ENCODE results near the gene IGHMBP2.

Gene IGHMBP2

GRCh38 chr11:68914761-68915160 is 11.1 kb downstream of the IGHMBP2 start:
- H3K27ac ChIP-seq (ENCODE audit: extremely low read depth, low read depth, low read length) = no peak overlapping the region
- no peak for TF ChIP-seq ZNF549 (tag by site-specific recombination; IDR thresholded peaks at IDR 0.05)
- H3K36me3 ChIP-seq (ENCODE audit: control insufficient read depth in 2 of 2, insufficient read depth in 1 of 2, low read length in 2 of 2) = peaks cover 25 to 90% of the 10 kb centered on the region in 2 experiments
- ChIA-PET CTCF (interaction anchor here (0.8 kb wide), 1 partner anchor 200 kb away, joined by 3 read pairs; no protein-coding TSS in a partner anchor), POLR2A (no interaction called here)
- no peaks in the 10 kb centered on the region for H3K9me3 ChIP-seq (ENCODE audit: control insufficient read depth, insufficient read depth, low read depth, low read length)
- no peaks in the 10 kb centered on the region for H3K4me1 ChIP-seq (ENCODE audit: control insufficient read depth, insufficient read depth, low read length)
- H3K4me3 ChIP-seq (ENCODE audit: low read depth, low read length) = no peak overlapping the region

- no peak for TF ChIP-seq ZNF423 (tag by site-specific recombination; IDR thresholded peaks at IDR 0.05)
- TF ChIP-seq ZNF514 (tag by site-specific recombination; IDR thresholded peaks at IDR 0.05) = no peak
- TF ChIP-seq ZNF10 (tag by site-specific recombination; IDR thresholded peaks at IDR 0.05) = no peak
- no peak for TF ChIP-seq ZNF274 (IDR thresholded peaks at IDR 0.05; ENCODE audit: low read length)
- TF ChIP-seq ZNF274 (tag by site-specific recombination; IDR thresholded peaks at IDR 0.05; ENCODE audit: borderline replicate concordance) = no peak
- Histone ChIP-seq H3K4me3 (ENCODE audit: low read depth, low read length) (no peak overlapping the region), H3K9me3 (ENCODE audit: control insufficient read depth, insufficient read depth, low read depth, low read length) (no peaks in the 10 kb centered on the region), H3K4me1 (ENCODE audit: control insufficient read depth, insufficient read depth, low read length) (no peaks in the 10 kb centered on the region), H3K36me3 (ENCODE audit: control insufficient read depth in 2 of 2, insufficient read depth in 1 of 2, low read length in 2 of 2) (peaks cover 18 to 87% of the 10 kb centered on the region in 2 experiments), H3K27ac (ENCODE audit: extremely low read depth, low read depth, low read length) (no peak overlapping the region)
- POLR2A ChIA-PET = no interaction called here
- CTCF ChIA-PET = no interaction called here
These were observed 12.7 kb downstream of the IGHMBP2 start for GRCh38 chr11:68916439-68916838.

- POLR2A ChIA-PET = no interaction called here
- CTCF ChIA-PET = interaction anchor here (0.7 kb wide), 1 partner anchor 310 kb away, joined by 3 read pairs; no protein-coding TSS in a partner anchor
- no peak for TF ChIP-seq ZNF660 (tag by site-specific recombination; IDR thresholded peaks at IDR 0.05)
- no peak for TF ChIP-seq ZNF280D (tag by site-specific recombination; IDR thresholded peaks at IDR 0.05)
- TF ChIP-seq ZBTB17 (tag by site-specific recombination; IDR thresholded peaks at IDR 0.05) = no peak
- no peak for TF ChIP-seq ZNF10 (tag by site-specific recombination; IDR thresholded peaks at IDR 0.05)
- TF ChIP-seq ZNF561 (tag by site-specific recombination; IDR thresholded peaks at IDR 0.05; ENCODE audit: borderline replicate concordance) = no peak
- Histone ChIP-seq H3K9me3 (ENCODE audit: control insufficient read depth, insufficient read depth, low read depth, low read length) (no peaks in the 10 kb centered on the region), H3K27ac (ENCODE audit: extremely low read depth, low read depth, low read length) (no peak overlapping the region), H3K36me3 (ENCODE audit: control insufficient read depth in 2 of 2, insufficient read depth in 1 of 2, low read length in 2 of 2) (peaks cover 23 to 95% of the 10 kb centered on the region in 2 experiments), H3K4me1 (ENCODE audit: control insufficient read depth, insufficient read depth, low read length) (no peaks in the 10 kb centered on the region), H3K4me3 (ENCODE audit: low read depth, low read length) (no peak overlapping the region)
These were observed 19.9 kb downstream of the IGHMBP2 start for GRCh38 chr11:68923614-68924013.

- Histone ChIP-seq H3K9me3 (ENCODE audit: control insufficient read depth, insufficient read depth, low read depth, low read length) (no peaks in the 10 kb centered on the region), H3K4me1 (ENCODE audit: control insufficient read depth, insufficient read depth, low read length) (no peaks in the 10 kb centered on the region), H3K27ac (ENCODE audit: extremely low read depth, low read depth, low read length) (no peak overlapping the region), H3K36me3 (ENCODE audit: control insufficient read depth in 2 of 2, insufficient read depth in 1 of 2, low read length in 2 of 2) (peaks cover 18 to 95% of the 10 kb centered on the region in 2 experiments), H3K4me3 (ENCODE audit: low read depth, low read length) (no peak overlapping the region)
- ChIA-PET POLR2A (no interaction called here), CTCF (no interaction called here)
- TF ChIP-seq PRDM10 (tag by site-specific recombination; IDR thresholded peaks at IDR 0.05) (no peak), ZNF621 (tag by site-specific recombination; IDR thresholded peaks at IDR 0.05) (no peak), ZNF571 (tag by site-specific recombination; IDR thresholded peaks at IDR 0.05) (no peak), REPIN1 (tag by site-specific recombination; IDR thresholded peaks at IDR 0.05; ENCODE audit: low read depth) (no peak), ZNF302 (tag by site-specific recombination; IDR thresholded peaks at IDR 0.05; ENCODE audit: low read depth) (no peak), ZNF610 (tag by site-specific recombination; IDR thresholded peaks at IDR 0.05; ENCODE audit: borderline replicate concordance) (no peak), ZNF16 (tag by site-specific recombination; IDR thresholded peaks at IDR 0.05; ENCODE audit: low read depth) (no peak), ZNF10 (tag by site-specific recombination; IDR thresholded peaks at IDR 0.05) (no peak), ZBTB49 (tag by site-specific recombination; IDR thresholded peaks at IDR 0.05; ENCODE audit: low read depth) (no peak)
These were observed 20.6 kb downstream of the IGHMBP2 start for GRCh38 chr11:68924073-68924925.
